NCI-H2081 (cell line): Measurements from ENCODE around the gene SPRY2.

Experiments used
- DNase-seq, 2 experiments: peaks; one replicate each; lab custom pipeline; 2025; lab: John Stamatoyannopoulos, UW

The SPRY2 gene

GRCh38 chr13:80313668-80314256 is 27.2 kb downstream of the SPRY2 start:
- DNase-seq, result no peak

GRCh38 chr13:80312967-80313366 is 28.0 kb downstream of the SPRY2 start:
- DNase-seq, result no peak

- no peak for DNase-seq
Measured at GRCh38 chr13:80312012-80312704, 28.8 kb downstream of the SPRY2 start.

- no peak for DNase-seq
Measured at GRCh38 chr13:80309926-80310325, 31.0 kb downstream of the SPRY2 start.

GRCh38 chr13:80307401-80307987 is 33.4 kb downstream of the SPRY2 start:
- no peak for DNase-seq

GRCh38 chr13:80306337-80306972 is 34.5 kb downstream of the SPRY2 start:
- no peak for DNase-seq

GRCh38 chr13:80305737-80306136 is 35.2 kb downstream of the SPRY2 start:
- DNase-seq, result no peak

GRCh38 chr13:80303225-80303811 is 37.6 kb downstream of the SPRY2 start:
- DNase-seq, result no peak

GRCh38 chr13:80299046-80299445 is 41.9 kb downstream of the SPRY2 start:
- no peak for DNase-seq

GRCh38 chr13:80297503-80297902 is 43.4 kb downstream of the SPRY2 start:
- no peak for DNase-seq

- no peak for DNase-seq
Measured at GRCh38 chr13:80297094-80297493, 43.8 kb downstream of the SPRY2 start.

- DNase-seq, result no peak
Measured at GRCh38 chr13:80296638-80297037, 44.3 kb downstream of the SPRY2 start.

GRCh38 chr13:80290591-80290990 is 50.3 kb downstream of the SPRY2 start:
- DNase-seq, result no peak
